Measurements from ENCODE around the gene CCHCR1. TPM values are rescaled to one million over a fixed set of nuclear protein-coding genes. Genes with fewer than 3 reads are reported as not detected.
A peak's percentile ranks its signal among the peaks of the same experiment; 100 is the strongest.

CCHCR1 gene
- total and polyA plus RNA-seq, 9 of the 15 experiments (the other 6 are each of a cell fraction or from before 2014, with no cell fraction given), result 1.2 to 47.3 (median 32.0) TPM

- TF ChIP-seq AFF1 (IDR thresholded peaks at IDR 0.05; ENCODE audit: low read depth in 1 of 2, partially characterized antibody in 2 of 2) (no peak), ZNF77 (CRISPR knock-in tag; IDR thresholded peaks at IDR 0.05) (no peak), HNRNPUL1 (IDR thresholded peaks at IDR 0.05; ENCODE audit: low read length) (no peak), VEZF1 (CRISPR knock-in tag; IDR thresholded peaks at IDR 0.05) (peak; percentile 96), RBBP5 (IDR thresholded peaks at IDR 0.05; ENCODE audit: borderline replicate concordance, insufficient read depth, low read length, poor library complexity, severe bottlenecking) (peak; percentile 86), SRF (CRISPR knock-in tag; IDR thresholded peaks at IDR 0.05) (peak in 1 of 2 experiments; percentile 71; a peak in 2 of 4 replicates), ZNF407 (IDR thresholded peaks at IDR 0.05; ENCODE audit: low read depth) (no peak), MEF2A (IDR thresholded peaks at IDR 0.05; ENCODE audit: control insufficient read depth, low read depth, low read length) (no peak), STAT6 (CRISPR knock-in tag; IDR thresholded peaks at IDR 0.05) (no peak; the same call in 1 of the 2 replicates)
Measured at GRCh38 chr6:31158140-31158862, 699 bp upstream of the CCHCR1 start, which contains the start of gene TCF19 (continued).
